Upper lobe of left lung (tissue), 6 donors: ENCODE measurements around the gene TMED10. TPM values are rescaled to one million over a fixed set of nuclear protein-coding genes. Genes with fewer than 3 reads are reported as not detected.

Experiments
- ATAC-seq, 2 donors: fragments of 200-7000 bp; cut with Tn5 transposase; one replicate each; pipeline ENCODE4 v1.9.1; 2022; ENCODE audit warnings: mild to moderate bottlenecking in 2 of 2, moderate library complexity in 2 of 2; ENCODE audit not compliant: low FRiP score in 2 of 2
- DNase-seq, 2 donors: peaks; one replicate each; pipeline ENCODE4 v3.0.0-alpha.2; 2019 to 2020
- H3K27ac ChIP-seq, 4 donors: fragments of 200-600 bp; sonication (generic); one replicate each; pipeline ENCODE4 v1.5.1; 2016 to 2019
- H3K27me3 ChIP-seq, 4 donors: fragments of 200-600 bp; sonication (generic); one replicate each; pipeline ENCODE4 v1.5.1; 2017 to 2019
- H3K36me3 ChIP-seq, 4 donors: fragments of 200-600 bp; sonication (generic); one replicate each; pipeline ENCODE4 v1.5.1; 2016 to 2019
- H3K4me1 ChIP-seq, 4 donors: fragments of 200-600 bp; sonication (generic); one replicate each; pipeline ENCODE4 v1.5.1; 2018 to 2019
- H3K4me3 ChIP-seq, 4 donors: fragments of 200-600 bp; sonication (generic); one replicate each; pipeline ENCODE4 v1.5.1; 2017 to 2019; ENCODE audit warnings: mild to moderate bottlenecking in 2 of 4, moderate library complexity in 1 of 4
- H3K9me3 ChIP-seq, 4 donors: fragments of 200-600 bp; sonication (generic); one replicate each; pipeline ENCODE4 v1.5.1; 2018 to 2019
- CTCF ChIP-seq, 6 experiments: fragments of 450-650 bp in 4 of 6; fragments of 200-600 bp in 2 of 6; sonication (generic) in 2 of 6; IDR thresholded peaks; one replicate each; pipeline ENCODE4 v1.5.1; 2016 to 2019; ENCODE audit warnings: antibody characterized with exemption in 6 of 6
- EP300 ChIP-seq, 4 donors: sonication (generic); formaldehyde crosslinking; IDR thresholded peaks; one replicate each; pipeline ENCODE4 v1.5.1; 2017; ENCODE audit warnings: antibody characterized with exemption in 4 of 4, control low read depth in 2 of 4
- POLR2A ChIP-seq, 4 donors: fragments of 450-650 bp; IDR thresholded peaks; one replicate each; pipeline ENCODE4 v1.5.1; 2016 to 2017; ENCODE audit warnings: antibody characterized with exemption in 4 of 4, mild to moderate bottlenecking in 2 of 4
- POLR2AphosphoS5 ChIP-seq, 2 donors: sonication (generic); formaldehyde crosslinking; IDR thresholded peaks; one replicate each; pipeline ENCODE4 v1.5.1; 2017; ENCODE audit warnings: antibody characterized with exemption in 2 of 2
- WGBS, 2 donors: methylation state at CpG; one replicate each; pipeline ENCODE4 v1.1.5; 2017 to 2018; 5-methylcytosine and 5-hydroxymethylcytosine counted together
- total RNA-seq, 6 donors: library from RNA; depleted of rRNA in 4 of 6; stranded (reverse); fragments of >200 nt in 4 of 6; gene quantifications; one replicate each; pipeline versions ENCODE4 v1.1.0 to v1.2.1, GENCODE V29; 2016 to 2021
- donor health status: DM: no; HTN: no; CAD: no; lungs with moderate emphysema.
- donor health status: DM: no; HTN: yes; CAD: no; lungs with severe emphysema.

The TMED10 gene
- total RNA-seq, 6 donors from 2014 or later = 72.3 to 314 (median 186) TPM

- TF ChIP-seq EP300 (IDR thresholded peaks at IDR 0.05) (peak in 2 of 4 donors; percentile 33 to 46), CTCF (IDR thresholded peaks at IDR 0.05) (no peak), POLR2A (IDR thresholded peaks at IDR 0.05) (peak in 1 of 4 donors; percentile 33), POLR2AphosphoS5 (IDR thresholded peaks at IDR 0.05) (peak; percentile 38 to 66)
- H3K4me3 ChIP-seq = no peak overlapping the region
- DNase-seq = peak in 1 of 2 donors; percentile 72
- H3K4me1 ChIP-seq = peaks cover 7 to 15% (median 9%) of the 10 kb centered on the region in 4 donors
- peak overlapping the region; percentile 30 to 62 (median 47) for H3K27ac ChIP-seq
- WGBS, 2 donors = 59 to 82% methylated on average over 7 of the region's 7 CpGs
- H3K9me3 ChIP-seq = no peaks in the 10 kb centered on the region
- no peaks in the 10 kb centered on the region for H3K36me3 ChIP-seq
- ATAC-seq = peak; percentile 63 to 87
- no peaks in the 10 kb centered on the region for H3K27me3 ChIP-seq
Observed at GRCh38 chr14:75188520-75189268, 12.3 kb upstream of the TMED10 start.

- peaks cover 13 to 22% (median 14%) of the 10 kb centered on the region in 4 donors for H3K4me1 ChIP-seq
- H3K36me3 ChIP-seq = no peaks in the 10 kb centered on the region
- no peak for ATAC-seq
- DNase-seq = no peak
- peak overlapping the region in 2 of 4 donors; percentile 46 to 52 for H3K27ac ChIP-seq
- TF ChIP-seq POLR2A (IDR thresholded peaks at IDR 0.05) (no peak), EP300 (IDR thresholded peaks at IDR 0.05) (no peak)
- H3K27me3 ChIP-seq = no peaks in the 10 kb centered on the region
- 81 to 91% methylated on average over 4 of the region's 4 CpGs for WGBS, 2 donors
- H3K9me3 ChIP-seq = no peaks in the 10 kb centered on the region
- no peak overlapping the region for H3K4me3 ChIP-seq
Observed at GRCh38 chr14:75188086-75188485, 11.7 kb upstream of the TMED10 start.

- Histone ChIP-seq H3K27me3 (no peaks in the 10 kb centered on the region), H3K9me3 (no peaks in the 10 kb centered on the region), H3K36me3 (no peaks in the 10 kb centered on the region), H3K27ac (no peak overlapping the region), H3K4me1 (peaks cover 21 to 30% (median 24%) of the 10 kb centered on the region in 4 donors), H3K4me3 (no peak overlapping the region)
- WGBS, 2 donors = 87 to 88% methylated on average over 2 of the region's 2 CpGs
- no peak for TF ChIP-seq EP300 (IDR thresholded peaks at IDR 0.05)
- TF ChIP-seq POLR2A (IDR thresholded peaks at IDR 0.05) = no peak
- TF ChIP-seq CTCF (IDR thresholded peaks at IDR 0.05) = no peak
- TF ChIP-seq POLR2AphosphoS5 (IDR thresholded peaks at IDR 0.05) = no peak
- DNase-seq = no peak
- no peak for ATAC-seq
Observed at GRCh38 chr14:75186953-75187352, 10.5 kb upstream of the TMED10 start.

- Histone ChIP-seq H3K4me1 (peaks cover 23 to 44% (median 32%) of the 10 kb centered on the region in 4 donors), H3K27me3 (no peaks in the 10 kb centered on the region), H3K27ac (no peak overlapping the region), H3K36me3 (no peaks in the 10 kb centered on the region), H3K9me3 (no peaks in the 10 kb centered on the region), H3K4me3 (no peak overlapping the region)
- no peak for TF ChIP-seq POLR2AphosphoS5 (IDR thresholded peaks at IDR 0.05)
- TF ChIP-seq CTCF (IDR thresholded peaks at IDR 0.05) = no peak
- TF ChIP-seq POLR2A (IDR thresholded peaks at IDR 0.05) = no peak
- TF ChIP-seq EP300 (IDR thresholded peaks at IDR 0.05) = no peak
- no peak for ATAC-seq
- no peak for DNase-seq
- 88 to 89% methylated on average over 7 of the region's 7 CpGs for WGBS, 2 donors
Observed at GRCh38 chr14:75185251-75186040, 9.0 kb upstream of the TMED10 start.

GRCh38 chr14:75184492-75184891, 8.1 kb upstream of the TMED10 start:
- no peak for TF ChIP-seq CTCF (IDR thresholded peaks at IDR 0.05)
- no peak for TF ChIP-seq POLR2A (IDR thresholded peaks at IDR 0.05)
- TF ChIP-seq POLR2AphosphoS5 (IDR thresholded peaks at IDR 0.05) = no peak
- TF ChIP-seq EP300 (IDR thresholded peaks at IDR 0.05) = no peak
- no peak for DNase-seq
- Histone ChIP-seq H3K36me3 (no peaks in the 10 kb centered on the region), H3K27ac (peak overlapping the region; percentile 39 to 66 (median 47)), H3K9me3 (no peaks in the 10 kb centered on the region), H3K4me3 (no peak overlapping the region), H3K27me3 (no peaks in the 10 kb centered on the region), H3K4me1 (peaks cover 23 to 46% (median 32%) of the 10 kb centered on the region in 4 donors)
- WGBS, 2 donors = 59 to 64% methylated on average over 3 of the region's 3 CpGs
- peak in 1 of 2 donors; percentile 34 for ATAC-seq
